Dedifferentiated amniotic fluid mesenchymal stem cell (primary cell): ENCODE measurements around the gene PBX2.

ENCODE experiments used
- DNase-seq: peaks from one replicate; pipeline ENCODE4 v3.0.0-alpha.2; 2016; ENCODE audit errors: extremely low spot score

The PBX2 gene

DNA sequence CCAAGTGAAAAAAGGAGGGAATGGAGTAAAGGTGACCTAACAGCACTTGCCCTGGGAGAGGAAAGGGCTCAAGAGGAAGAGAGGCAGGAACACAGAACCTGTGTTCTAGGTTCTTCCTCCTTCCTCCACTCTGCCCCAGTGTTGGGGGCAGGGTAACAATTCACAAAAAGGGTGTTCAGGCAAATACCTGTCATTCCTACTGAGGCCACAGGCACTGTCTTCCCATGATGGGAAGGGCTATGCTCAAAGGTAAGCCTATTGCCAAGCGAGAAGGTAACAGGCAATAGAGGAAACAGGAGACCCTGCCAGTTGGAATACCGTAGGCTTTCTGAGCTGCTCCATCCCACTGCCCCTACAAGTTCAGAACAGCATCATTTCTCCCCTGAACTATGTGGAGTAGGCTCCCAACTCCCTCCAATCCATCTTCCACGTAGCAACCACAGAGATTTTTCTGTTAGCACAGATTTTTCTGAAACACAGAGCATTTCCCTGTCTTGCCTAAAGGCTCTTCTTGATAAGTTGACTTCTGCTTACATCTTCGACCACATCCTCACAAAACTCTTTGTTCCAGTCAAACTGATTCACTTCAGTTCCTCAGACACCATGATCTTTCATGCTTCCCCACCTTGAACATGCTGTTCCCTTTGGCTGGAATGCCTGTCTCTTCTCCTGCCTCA is 16.8 kb downstream of the PBX2 start:
- no peak for DNase-seq

DNA sequence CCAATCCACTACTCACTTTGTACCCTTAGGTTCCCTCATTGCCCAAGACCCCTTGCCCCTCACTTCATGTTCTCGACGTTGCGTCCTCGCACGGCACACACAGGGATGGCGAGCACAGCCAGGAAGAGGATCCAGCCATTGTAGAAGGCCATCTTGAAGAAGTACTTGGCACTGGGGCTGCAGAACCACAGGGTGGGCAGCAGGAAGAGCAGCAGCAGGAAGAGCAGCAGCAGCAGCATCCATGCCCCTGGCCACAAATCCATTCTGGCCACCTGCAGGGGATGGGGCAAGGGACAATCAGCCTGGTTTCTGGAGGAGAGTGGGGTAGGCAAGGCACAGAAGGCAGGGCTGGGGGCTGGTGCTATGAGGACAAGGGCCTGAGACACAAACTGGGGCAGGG is 18.8 kb downstream of the PBX2 start:
- DNase-seq, result no peak

DNA sequence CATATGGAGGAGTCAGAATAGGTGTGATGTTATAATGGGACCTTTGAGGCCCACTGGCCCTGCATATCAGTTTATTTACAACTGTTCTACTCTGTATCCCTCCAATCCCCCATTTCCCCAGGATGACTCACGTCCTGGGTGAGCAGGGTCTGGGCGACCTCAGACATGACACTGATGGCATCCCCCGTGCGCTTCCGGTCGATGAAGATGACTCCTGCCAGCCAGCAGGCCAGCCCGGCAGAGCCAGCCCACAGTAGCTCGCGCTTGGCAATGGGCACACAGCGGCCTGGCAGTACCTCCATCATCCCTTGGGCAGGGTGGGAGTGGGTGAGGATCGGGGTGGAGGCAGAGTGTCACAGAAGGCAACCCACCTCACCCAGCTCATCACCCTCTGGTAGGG is 19.7 kb downstream of the PBX2 start:
- DNase-seq, result no peak

DNA sequence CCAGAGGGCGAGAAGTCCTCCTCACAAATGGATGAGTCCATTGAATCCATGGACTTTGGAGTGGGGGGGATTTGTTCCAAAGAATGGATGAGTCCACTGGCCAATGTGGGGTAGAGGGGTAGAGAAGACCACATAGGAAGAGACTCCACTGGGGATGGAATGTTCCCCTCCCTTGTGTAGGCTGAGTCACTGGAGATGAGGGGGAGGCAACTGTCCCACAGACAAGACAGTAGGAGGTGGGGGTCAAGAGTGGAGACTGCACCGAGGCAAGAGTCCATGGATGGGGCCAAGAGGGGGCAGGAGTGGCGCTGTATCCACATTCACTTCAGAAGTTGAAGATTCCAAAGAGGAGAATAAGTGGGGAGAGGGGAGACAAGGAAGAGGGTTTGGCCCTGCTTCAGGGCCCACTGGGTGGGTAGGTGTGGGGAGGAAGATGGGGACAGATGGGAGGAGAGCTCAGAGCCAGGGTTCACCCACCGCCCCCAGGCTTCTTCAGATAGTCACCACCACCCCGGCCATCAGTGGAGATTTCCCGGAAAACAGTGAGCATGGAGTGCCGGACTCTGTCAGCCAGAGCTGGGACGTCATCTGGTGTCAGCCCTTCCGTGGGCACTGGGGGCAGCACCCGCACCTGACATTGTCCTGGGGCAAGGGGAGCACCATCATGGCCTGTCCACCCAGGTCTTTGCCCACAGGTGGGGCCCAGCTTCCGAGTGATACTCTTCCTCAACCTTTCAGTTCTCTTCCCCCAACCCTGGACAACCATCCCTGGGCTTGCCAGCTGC is 21.0 kb downstream of the PBX2 start:
- no peak for DNase-seq

DNA sequence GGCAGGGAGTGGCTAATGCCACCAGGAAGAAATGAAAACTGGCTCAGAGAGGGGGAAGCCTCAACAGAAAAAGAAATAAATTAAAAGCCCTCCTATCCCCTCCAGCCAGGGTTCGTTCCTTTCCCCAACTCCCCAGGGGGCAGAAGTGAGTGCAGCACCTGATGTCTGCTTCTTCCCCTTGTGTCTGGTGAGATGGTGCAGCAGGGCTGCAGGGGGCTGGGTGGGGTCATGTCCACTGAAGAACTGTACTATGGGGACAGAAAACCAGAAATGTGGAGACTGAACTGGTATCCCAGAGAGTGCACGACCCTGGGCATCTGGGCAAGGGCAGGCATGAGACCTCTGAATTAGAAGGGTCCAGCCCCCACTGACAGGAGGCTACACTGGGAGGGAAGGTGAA is 21.7 kb downstream of the PBX2 start:
- DNase-seq, result no peak

DNA sequence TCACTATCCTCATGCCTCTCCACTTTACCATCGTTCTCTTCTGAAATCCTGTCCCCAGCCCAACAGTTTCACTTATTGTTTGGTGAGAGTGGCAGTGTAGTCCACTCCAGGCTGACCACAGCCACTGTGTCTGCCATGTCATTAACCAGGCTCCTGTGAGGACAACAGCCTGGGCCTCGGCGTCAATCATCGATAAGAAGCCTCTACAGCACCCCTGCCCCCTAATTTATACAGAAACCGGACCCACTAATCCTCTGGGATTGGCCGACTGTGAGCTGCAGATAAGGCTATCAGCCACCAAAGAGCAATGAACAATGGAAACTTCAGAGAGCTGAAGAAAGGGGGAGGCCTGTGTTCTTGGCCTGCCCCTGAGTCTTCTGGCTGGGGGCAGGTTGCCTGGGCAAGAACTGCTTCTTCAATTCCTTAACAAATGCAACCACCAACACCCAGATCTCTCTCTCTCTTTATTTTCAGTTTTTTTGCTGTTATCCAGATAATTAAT is 22.2 kb downstream of the PBX2 start:
- DNase-seq, result no peak

DNA sequence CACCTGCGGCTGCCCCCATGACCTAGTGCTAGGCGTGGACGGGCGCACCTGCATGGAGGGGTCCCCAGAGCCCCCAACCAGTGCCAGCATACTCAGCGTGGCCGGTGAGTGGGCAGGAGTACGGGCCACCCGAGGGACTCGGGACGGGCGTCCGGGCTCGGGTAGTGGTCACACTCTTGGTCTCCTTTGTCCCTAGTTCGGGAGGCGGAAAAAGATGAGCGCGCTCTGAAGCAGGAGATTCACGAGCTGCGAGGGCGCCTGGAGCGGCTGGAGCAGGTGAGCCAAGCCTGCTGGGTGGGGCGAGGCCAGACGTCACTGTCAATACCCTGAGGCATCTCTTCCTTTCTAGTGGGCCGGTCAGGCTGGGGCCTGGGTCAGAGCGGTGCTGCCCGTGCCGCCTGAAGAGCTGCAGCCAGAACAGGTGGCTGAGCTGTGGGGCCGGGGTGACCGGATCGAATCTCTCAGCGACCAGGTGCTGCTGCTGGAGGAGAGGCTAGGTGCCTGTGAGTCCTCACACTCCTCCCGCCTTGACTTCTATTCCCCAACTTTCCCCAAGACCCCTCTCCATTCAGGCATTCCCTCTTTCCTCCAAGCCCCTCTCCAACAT is 22.7 kb downstream of the PBX2 start:
- DNase-seq, result no peak

DNA sequence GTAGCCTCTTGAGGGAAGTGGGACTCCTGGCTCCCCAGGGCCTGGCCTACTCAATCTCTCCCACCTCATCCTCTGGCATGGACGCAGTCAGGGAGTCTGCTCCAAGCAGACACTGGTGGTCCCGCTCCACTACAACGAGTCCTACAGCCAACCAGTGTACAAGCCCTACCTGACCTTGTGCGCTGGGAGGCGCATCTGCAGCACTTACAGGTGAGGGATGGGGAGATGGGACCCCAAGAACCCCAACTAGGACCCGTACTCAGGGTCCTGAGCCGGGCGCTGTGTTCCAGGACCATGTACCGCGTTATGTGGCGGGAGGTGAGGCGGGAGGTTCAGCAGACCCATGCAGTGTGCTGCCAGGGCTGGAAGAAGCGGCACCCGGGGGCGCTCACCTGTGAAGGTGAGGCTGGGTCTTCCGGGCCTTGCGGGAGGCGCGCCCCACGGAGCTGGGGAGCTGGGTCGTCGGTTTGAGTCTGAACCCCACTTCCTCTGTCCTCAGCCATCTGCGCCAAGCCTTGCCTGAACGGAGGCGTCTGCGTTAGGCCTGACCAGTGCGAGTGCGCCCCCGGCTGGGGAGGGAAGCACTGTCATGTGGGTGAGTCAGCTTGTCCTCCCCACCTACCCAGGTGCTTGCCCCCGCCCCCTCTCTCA is 23.5 kb downstream of the PBX2 start:
- no peak for DNase-seq

DNA sequence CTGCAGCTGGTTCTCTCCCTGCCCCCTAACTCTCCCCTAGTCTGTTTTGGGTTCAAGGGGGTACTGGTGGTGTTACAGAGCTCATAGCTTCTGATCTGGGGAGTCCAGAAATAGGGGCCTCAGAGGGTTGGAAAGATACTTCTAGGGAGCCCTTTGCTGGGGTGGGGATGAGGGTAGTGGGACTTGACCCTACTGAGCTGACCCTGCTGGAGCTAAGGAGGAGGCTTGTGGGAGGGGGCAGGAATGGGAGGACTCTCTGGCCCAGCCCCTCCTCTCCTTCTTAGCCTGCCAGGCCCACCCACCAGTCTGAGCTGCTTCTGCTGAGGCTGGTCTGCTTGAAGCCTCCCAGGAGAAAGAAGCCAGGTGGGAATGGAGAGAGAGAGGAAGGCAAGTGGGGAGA is 25.7 kb downstream of the PBX2 start, which contains the start of gene EGFL8:
Gene EGFL8, plus strand, starts transcription at position 301 of the 400 bp plus-strand sequence. CDS start 1,571 bp downstream, outside the sequence.
- no peak for DNase-seq

DNA sequence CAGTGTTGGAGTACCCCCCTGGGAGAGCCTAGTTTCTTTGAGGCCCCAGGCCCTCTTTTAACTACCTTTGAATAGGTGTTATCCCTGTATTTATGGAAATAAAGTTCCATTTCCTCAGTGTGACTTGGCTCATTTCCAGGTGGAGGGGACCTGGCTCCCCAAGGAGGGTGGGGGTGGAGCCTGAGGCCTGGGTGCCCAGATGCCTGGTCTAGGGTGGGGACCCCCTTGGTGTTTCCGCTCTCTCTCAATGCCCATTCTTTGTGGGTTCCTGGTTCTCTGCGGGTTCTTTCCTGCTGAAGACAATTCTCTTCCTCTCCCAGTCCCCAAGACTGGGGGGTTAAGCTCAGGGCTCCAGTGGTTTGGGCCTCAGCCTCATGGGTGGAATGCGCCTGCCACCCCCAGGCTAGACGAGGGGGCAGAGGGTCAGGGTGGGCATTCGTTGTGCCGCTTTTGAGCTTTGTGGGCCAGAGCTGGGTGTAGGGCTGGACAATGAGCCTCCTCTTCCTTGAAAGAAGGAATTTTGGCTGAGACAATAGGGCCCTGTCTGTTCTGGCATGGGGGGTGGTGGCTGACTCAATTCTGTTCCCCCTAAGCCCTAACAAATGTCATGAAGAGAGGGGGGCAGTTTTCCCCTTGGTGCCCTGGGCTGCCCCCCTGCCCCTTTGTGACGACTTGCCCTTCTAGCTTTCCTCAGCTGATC is 26.3 kb downstream of the PBX2 start:
- DNase-seq, result no peak

DNA sequence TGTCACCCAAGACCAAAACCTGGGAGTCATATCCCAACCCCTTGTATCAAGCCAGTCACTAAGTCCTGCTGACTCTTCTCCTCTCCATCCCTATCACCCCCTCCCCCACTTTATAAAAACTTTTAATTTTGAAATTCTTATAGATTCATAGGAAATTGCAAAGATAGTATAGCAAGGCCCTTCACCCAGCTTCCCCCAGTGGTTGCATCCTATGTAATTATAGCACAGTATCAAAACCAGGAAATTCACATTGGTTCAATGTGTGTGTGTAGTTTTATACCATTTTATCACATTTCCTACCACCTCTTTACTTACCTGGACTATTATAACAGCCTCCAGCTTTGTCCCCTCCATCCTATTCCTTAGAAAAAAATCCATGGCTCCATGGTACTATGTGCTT is 31.9 kb downstream of the PBX2 start:
- DNase-seq, result no peak

DNA sequence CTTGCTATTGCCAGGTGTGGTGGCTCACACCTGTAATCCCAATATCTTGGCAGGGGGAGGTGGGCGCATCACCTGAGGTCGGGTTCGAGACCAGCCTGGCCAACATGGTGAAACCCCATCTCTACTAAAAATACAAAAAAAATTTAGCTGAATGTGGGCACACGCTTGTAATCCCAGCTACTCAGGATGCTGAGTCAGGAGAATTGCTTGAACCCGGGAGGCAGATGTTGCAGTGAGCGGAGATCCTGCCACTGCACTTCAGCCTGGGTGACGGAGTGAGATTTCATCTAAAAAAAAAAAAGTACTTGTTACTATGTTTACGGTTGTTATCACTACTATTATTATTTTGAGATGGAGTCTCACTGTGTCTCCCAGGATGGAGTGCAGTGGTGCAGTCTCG is 33.1 kb downstream of the PBX2 start:
- DNase-seq, result no peak

DNA sequence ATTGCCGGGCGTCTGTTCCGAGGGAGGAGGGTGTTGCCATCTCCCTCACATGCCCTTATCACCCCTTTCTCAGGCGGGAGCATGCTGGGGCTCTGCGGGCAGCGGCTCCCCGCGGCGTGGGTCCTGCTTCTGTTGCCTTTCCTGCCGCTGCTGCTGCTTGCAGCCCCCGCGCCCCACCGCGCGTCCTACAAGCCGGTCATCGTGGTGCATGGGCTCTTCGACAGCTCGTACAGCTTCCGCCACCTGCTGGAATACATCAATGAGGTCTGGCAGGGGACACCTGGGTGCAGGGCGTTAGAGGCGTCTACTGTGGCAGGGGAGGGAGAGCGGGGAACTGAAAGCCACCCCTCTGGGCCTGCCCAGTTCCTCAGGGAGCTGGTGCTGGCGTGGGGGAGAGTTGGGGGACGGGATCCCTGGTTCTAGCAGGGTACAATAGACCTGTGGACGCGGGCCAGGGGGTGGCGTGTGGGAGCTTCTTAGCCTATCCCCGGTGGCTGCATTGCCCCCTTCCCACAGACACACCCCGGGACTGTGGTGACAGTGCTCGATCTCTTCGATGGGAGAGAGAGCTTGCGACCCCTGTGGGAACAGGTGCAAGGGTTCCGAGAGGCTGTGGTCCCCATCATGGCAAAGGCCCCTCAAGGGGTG is 35.4 kb downstream of the PBX2 start:
- peak; percentile 58 for DNase-seq

DNA sequence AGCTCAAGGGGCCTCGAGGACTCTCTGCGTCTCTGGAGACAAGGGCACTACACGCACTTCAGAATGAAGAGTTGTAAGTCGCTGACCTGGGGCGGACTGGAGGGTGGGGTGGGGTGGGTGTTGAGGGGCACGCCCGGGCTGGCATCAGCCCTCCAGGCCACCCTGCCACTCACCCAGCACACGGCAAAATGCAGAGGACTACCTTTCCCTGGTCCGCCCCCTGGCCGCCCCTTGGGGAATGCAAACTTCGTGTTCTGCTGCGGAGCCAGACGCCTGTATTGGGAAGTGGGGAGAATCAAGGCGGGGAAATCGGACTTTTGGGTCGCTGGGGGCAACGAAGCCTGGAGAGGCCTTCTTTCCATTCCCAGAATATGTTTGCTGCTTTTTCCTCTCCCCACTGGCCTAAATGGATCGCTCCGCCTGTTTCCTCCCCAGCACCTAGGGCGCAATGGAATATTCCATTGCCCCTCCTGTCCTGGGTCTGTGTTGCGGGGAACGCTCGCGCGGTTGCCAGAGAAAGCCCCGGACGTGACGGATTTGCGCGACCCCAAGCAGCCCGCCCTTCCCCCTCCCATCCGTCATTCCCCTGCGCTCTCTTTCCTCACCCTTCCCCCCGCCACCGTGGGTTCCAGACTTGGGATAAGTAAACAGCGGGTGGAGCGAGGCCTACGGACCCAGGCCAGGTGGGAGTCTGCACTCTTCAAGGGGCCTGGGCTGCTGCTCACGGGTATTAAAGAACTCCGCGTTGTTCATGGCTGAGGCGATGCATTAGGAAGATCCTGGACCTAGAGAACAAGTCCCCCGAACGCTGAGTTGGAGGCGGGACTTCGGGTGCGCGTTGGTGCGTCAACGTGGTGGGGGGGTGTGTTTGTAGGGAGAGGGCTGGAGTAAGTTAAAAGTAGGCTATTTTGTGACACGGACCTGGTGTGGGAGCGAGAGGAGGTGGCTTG is 36.2 kb downstream of the PBX2 start, which contains the start of gene PPT2:
Gene PPT2, plus strand, starts transcription at position 578 of the 950 bp plus-strand sequence. CDS start 454 bp downstream, outside the sequence.
- peak; percentile 81 for DNase-seq

DNA sequence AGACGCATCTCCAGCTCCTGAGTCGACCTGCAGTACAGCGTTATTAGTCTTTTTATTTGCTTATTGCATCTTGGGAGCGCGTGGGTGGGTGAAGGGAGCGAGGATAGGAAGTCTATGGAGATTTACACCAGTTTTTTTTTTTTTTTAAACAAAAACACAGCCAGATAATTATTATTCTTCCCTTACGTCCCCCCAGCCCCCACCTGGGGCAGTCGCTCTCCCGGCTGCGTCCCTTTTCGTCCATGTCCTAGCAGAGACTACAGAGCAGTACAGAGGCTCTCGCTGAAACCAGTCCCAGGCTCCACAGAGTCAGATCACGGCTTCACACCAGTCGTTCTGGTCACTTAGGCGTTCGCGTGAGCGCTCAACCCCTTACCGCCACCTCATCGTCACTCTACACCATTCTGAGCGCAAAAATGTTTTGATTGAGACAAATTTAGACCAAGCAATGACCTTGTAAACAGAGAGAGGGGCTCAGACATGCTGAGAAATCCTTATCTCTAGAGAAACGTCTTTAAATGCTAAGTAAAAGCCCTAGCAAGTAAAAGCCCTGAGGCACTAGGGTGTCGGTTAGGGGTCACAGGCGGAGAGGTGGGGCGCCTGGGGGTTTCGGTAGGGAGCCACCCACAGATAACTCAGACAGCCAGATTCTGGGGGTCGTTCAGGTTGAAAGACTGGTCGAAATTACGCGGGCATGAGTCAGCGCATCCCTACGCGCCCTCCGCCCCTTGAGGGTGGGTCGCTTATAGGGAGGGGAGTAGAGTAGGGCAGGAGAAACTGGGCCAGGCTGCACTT is 37.0 kb downstream of the PBX2 start:
- peak; percentile 49 for DNase-seq

DNA sequence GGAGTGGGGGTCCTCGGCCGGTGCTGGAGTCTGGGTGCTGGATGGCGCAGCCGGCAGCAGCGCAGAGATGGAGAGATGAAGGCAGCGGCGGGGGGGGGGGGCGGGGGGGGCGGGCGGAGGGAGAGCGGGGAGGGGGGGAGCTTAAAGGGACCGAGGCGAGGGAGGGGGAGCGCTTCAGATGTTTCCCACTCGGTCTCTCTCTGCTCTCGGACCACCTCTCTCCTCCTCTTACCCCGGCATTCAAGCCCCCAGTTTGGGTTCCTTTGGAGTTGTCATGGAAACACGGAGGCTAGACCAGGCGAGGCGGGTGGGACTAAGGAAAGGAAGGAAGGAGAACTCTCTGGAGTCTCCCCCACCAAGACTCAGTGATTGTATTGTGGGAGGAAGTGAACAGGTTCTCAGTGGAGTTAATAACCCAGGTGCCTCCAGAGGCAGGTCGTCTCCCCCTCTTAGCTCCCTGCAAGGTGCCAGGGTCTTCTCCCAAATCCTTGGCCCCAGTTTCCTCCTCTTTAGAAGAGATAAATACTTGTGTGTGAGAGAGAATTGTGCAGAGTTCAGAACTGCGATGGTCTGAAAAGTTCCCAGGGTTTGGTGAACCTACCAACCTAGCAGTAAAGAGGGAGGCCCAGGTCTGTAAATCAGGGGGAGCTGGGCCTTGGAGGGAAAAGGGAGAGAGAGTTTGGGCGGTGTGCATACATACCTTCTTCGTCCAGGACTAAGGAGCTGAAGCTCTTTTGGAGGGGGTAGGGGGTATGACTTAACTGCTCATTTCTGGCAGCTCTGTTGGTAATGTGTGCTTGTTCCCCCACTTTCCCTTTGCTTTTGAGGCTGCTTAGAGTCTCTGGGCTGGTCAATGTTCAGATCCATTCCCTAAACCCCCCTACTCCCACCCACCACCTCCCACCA is 37.9 kb downstream of the PBX2 start, which contains the start of gene PRRT1:
Gene PRRT1, minus strand, starts transcription at position 77 of the 906 bp plus-strand sequence. CDS start 112 bp downstream, outside the sequence.
- no peak for DNase-seq

DNA sequence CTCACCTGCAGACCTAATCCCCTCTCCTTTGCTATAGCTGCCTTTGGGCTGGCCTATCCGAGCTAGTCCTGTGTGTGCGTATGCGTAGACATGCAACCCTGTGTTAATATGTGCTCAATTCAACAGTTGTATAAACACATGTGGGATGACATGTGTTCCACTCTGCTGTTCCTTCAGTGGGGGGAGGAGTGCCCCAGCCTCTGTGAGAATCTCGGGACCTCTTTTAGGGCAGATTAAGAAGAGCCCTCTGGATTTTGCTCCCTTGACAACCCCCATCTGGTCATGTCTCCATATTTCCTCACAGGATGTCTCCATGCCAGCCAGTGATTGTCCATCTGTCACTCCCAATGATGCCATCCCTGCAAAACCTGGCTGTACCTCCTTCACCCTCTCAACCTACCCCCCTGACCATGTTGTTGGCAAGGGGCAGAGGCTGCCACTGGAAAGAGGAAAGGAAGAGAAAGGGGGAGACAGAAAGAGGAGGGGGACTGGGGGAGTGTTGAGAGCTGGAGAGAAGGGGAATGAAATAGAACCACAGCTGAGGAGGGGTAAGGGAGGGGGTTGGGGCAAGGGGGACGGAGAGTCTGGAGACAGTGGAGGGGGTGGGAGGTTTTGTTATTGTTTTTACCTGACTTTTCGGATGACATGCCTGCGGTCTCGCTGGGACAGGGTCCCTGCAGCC is 38.7 kb downstream of the PBX2 start:
- no peak for DNase-seq
